ENCODE measurements around the gene COQ5. TPM values are rescaled to one million over a fixed set of nuclear protein-coding genes. Genes with fewer than 3 reads are reported as not detected.

Gene COQ5, protein sequence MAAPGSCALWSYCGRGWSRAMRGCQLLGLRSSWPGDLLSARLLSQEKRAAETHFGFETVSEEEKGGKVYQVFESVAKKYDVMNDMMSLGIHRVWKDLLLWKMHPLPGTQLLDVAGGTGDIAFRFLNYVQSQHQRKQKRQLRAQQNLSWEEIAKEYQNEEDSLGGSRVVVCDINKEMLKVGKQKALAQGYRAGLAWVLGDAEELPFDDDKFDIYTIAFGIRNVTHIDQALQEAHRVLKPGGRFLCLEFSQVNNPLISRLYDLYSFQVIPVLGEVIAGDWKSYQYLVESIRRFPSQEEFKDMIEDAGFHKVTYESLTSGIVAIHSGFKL
- total RNA-seq = 16.5 and 21.9 TPM in 2 replicates

DNA sequence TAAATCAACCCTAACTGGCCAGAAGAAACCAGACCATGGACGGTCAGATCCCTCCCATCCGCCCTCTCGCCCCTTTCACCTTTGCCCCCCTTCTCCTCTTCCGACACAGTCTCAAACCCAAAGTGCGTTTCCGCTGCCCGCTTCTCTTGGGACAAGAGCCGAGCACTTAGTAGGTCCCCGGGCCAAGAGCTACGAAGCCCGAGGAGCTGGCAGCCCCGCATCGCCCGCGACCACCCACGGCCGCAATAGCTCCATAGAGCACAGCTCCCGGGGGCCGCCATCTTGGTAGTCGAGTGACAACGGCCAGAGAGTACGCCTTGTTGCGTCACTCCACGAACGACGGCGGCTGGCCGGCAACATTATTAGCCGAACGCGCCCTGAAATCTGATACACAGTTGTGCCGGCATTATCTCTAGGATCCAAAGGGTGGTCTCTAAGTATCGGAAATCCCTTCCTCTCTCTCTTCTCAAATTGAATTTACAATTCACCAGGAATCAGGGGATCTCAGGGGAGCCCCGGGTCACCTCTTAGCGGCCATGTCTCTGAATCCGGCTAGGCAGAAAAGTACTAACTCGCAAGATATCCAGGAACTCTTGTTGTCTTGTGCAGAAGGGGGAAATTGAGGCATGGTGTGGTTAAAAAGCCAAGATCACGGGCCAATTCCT lies at the start of gene COQ5:
COQ5 (minus strand) TSS at position 298 of the 665 bp plus-strand sequence; CDS start at position 281, 17 bp downstream.

GRCh38 chr12:120534203-120534702 lies 5.3 kb upstream of the COQ5 start, which contains the start of gene RNF10:
Gene RNF10, plus strand, starts transcription at chr12:120534356. Its CDS starts 456 bp downstream, at chr12:120534812.

GRCh38 chr12:120495731-120496412 lies 33.1 kb downstream of the COQ5 start, which contains the start of gene DYNLL1:
Gene DYNLL1, plus strand, starts transcription at chr12:120496113. Its CDS starts 309 bp downstream, at chr12:120496422.

GRCh38 chr12:120469450-120470149 lies 59.4 kb downstream of the COQ5 start, which contains the start of gene SRSF9:
Gene SRSF9, minus strand, starts transcription at chr12:120469748. Its CDS starts 139 bp downstream, at chr12:120469609.

Small RNA genes lying within 50 kb of the gene (small RNA-seq; reads per million reads assigned to genes)
- gene RF00019 (ENCODE audit: low replicate concordance) = not detected

Other genes with a start within 250 kb of the COQ5 start
- under 0.01 TPM in 2 replicates for gene RNU4-2, start 237.3 kb downstream of the COQ5 start, total RNA-seq
- gene RNU4-1, start 235.9 kb downstream of the COQ5 start, total RNA-seq = under 0.01 TPM in 2 replicates
- gene SIRT4, start 226.8 kb downstream of the COQ5 start, total RNA-seq = 0.66 and 0.86 TPM in 2 replicates
- gene PLA2G1B, start 201.4 kb downstream of the COQ5 start, total RNA-seq = not detected in 2 replicates
- gene MSI1, start 160.0 kb downstream of the COQ5 start, total RNA-seq = not detected in 2 replicates
- 260 and 322 TPM in 2 replicates for gene COX6A1, start 91.0 kb downstream of the COQ5 start, total RNA-seq
- 16.2 and 27.6 TPM in 2 replicates for gene TRIAP1, start 82.8 kb downstream of the COQ5 start, total RNA-seq
- gene GATC, start 82.7 kb downstream of the COQ5 start, total RNA-seq = 13.3 and 16.9 TPM in 2 replicates
- gene SRSF9, start 59.4 kb downstream of the COQ5 start, total RNA-seq = 132 and 154 TPM in 2 replicates
- gene DYNLL1, start 33.0 kb downstream of the COQ5 start, total RNA-seq = 228 and 256 TPM in 2 replicates
- gene RNF10, start 5.2 kb upstream of the COQ5 start, total RNA-seq = 114 and 200 TPM in 2 replicates
- 9.8 and 38.4 TPM in 2 replicates for gene POP5, start 52.2 kb upstream of the COQ5 start, total RNA-seq
- gene CABP1, start 111.5 kb upstream of the COQ5 start, total RNA-seq = not detected in 2 replicates
- 121 and 143 TPM in 2 replicates for gene MLEC, start 158.0 kb upstream of the COQ5 start, total RNA-seq
- gene UNC119B, start 181.3 kb upstream of the COQ5 start, total RNA-seq = 15.8 and 22.0 TPM in 2 replicates
- gene ACADS, start 196.7 kb upstream of the COQ5 start, total RNA-seq = 7.2 and 9.4 TPM in 2 replicates